Activated CD8-positive, alpha-beta memory T cell treated with anti-CD3 and anti-CD28 coated beads, Interleukin-2, amount 10 ng/mL, durations not matched to agents 7 days and 5 days (primary cell): ENCODE data around the gene PCDHGA1. TPM values are rescaled to one million over a fixed set of nuclear protein-coding genes. Genes with fewer than 3 reads are reported as not detected.
A peak's percentile ranks its signal among the peaks of the same experiment; 100 is the strongest.

Experiments
- ATAC-seq: fragments of 150-1000 bp; cut with Tn5 transposase; one replicate; pipeline ENCODE4 v1.10.0; 2021; ENCODE audit warnings: moderate library complexity
- CTCF ChIA-PET: fragments of 350-600 bp; sonication (Branson Sonifier 250); formaldehyde crosslinking; loops from one replicate; lab custom pipeline; 2021; ENCODE audit warnings: antibody characterized with exemption; lab: Charles Lee
- DNase-seq: peaks from one replicate; pipeline ENCODE4 v3.0.0-alpha.2; 2020
- H3K27ac Mint-ChIP-seq: one replicate; pipeline ENCODE4 v1.8.0; 2021; ENCODE audit warnings: mild to moderate bottlenecking, mixed read lengths
- H3K27me3 Mint-ChIP-seq: one replicate; pipeline ENCODE4 v1.8.0; 2021; ENCODE audit warnings: mixed read lengths
- H3K36me3 Mint-ChIP-seq: one replicate; pipeline ENCODE4 v1.8.0; 2021; ENCODE audit warnings: mild to moderate bottlenecking, mixed read lengths
- H3K4me1 Mint-ChIP-seq: one replicate; pipeline ENCODE4 v1.8.0; 2021; ENCODE audit warnings: mixed read lengths
- H3K4me3 Mint-ChIP-seq: one replicate; pipeline ENCODE4 v1.8.0; 2021; ENCODE audit warnings: mild to moderate bottlenecking, moderate library complexity, mixed read lengths
- H3K9me3 Mint-ChIP-seq: one replicate; pipeline ENCODE4 v1.8.0; 2022; ENCODE audit warnings: low read depth, mixed read lengths
- total RNA-seq, 2 experiments: library from RNA; stranded (reverse); gene quantifications; one replicate each; pipeline ENCODE4 v1.2.3, GENCODE V29; 2021

PCDHGA1 gene
- total RNA-seq, 2 experiments from 2014 or later, result not detected

GRCh38 chr5:141525653-141526052 is 195.3 kb downstream of the PCDHGA1 start:
- Mint-ChIP-seq H3K27ac (no peak overlapping the region), H3K4me1 (peaks cover 28% of the 10 kb centered on the region), H3K27me3 (no peaks in the 10 kb centered on the region), H3K36me3 (peaks cover 82% of the 10 kb centered on the region), H3K9me3 (no peaks in the 10 kb centered on the region), H3K4me3 (no peak overlapping the region)
- DNase-seq (no peak), ATAC-seq (no peak)
- CTCF ChIA-PET, result interaction anchor here (0.9 to 3.0 kb wide), 5 partner anchors 9 to 182 kb away, joined by 3 to 21 read pairs (median 3); partner anchors contain the start of gene PCDHGA3

GRCh38 chr5:141527426-141527825 is 197.1 kb downstream of the PCDHGA1 start:
- Mint-ChIP-seq H3K27ac (peak overlapping the region; percentile 1), H3K9me3 (no peaks in the 10 kb centered on the region), H3K36me3 (peaks cover 66% of the 10 kb centered on the region), H3K27me3 (no peaks in the 10 kb centered on the region), H3K4me1 (peaks cover 14% of the 10 kb centered on the region), H3K4me3 (no peak overlapping the region)
- DNase-seq, result no peak
- no peak for ATAC-seq
- CTCF ChIA-PET, result interaction anchor here (1.4 to 2.8 kb wide), 4 partner anchors 14 to 114 kb away, joined by 3 to 5 read pairs (median 5); partner anchors contain the start of gene PCDHGA10

GRCh38 chr5:141528291-141528984 is 198.1 kb downstream of the PCDHGA1 start:
- CTCF ChIA-PET, result interaction anchor here (0.9 to 2.8 kb wide), 5 partner anchors 15 to 115 kb away, joined by 3 to 5 read pairs (median 5); partner anchors contain the start of gene PCDHGA10
- H3K4me3 Mint-ChIP-seq, result no peak overlapping the region
- H3K36me3 Mint-ChIP-seq, result peaks cover 56% of the 10 kb centered on the region
- no peaks in the 10 kb centered on the region for H3K9me3 Mint-ChIP-seq
- H3K4me1 Mint-ChIP-seq, result peaks cover 4% of the 10 kb centered on the region
- ATAC-seq, result no peak
- no peak overlapping the region for H3K27ac Mint-ChIP-seq
- no peak for DNase-seq
- H3K27me3 Mint-ChIP-seq, result no peaks in the 10 kb centered on the region

- no peak overlapping the region for H3K4me3 Mint-ChIP-seq
- ATAC-seq, result no peak
- H3K27me3 Mint-ChIP-seq, result no peaks in the 10 kb centered on the region
- peaks cover 3% of the 10 kb centered on the region for H3K4me1 Mint-ChIP-seq
- H3K36me3 Mint-ChIP-seq, result peaks cover 53% of the 10 kb centered on the region
- CTCF ChIA-PET, result interaction anchor here (0.9 to 1.8 kb wide), 3 partner anchors 16 to 35 kb away, joined by 3 to 5 read pairs (median 5); no protein-coding TSS in a partner anchor
- H3K27ac Mint-ChIP-seq, result no peak overlapping the region
- no peak for DNase-seq
- no peaks in the 10 kb centered on the region for H3K9me3 Mint-ChIP-seq
Observed at GRCh38 chr5:141529002-141529401, 198.7 kb downstream of the PCDHGA1 start.

GRCh38 chr5:141529873-141530272 is 199.6 kb downstream of the PCDHGA1 start:
- H3K36me3 Mint-ChIP-seq, result peaks cover 53% of the 10 kb centered on the region

GRCh38 chr5:141532726-141533125 is 202.4 kb downstream of the PCDHGA1 start:
- CTCF ChIA-PET, result interaction anchor here (1.1 to 1.7 kb wide), 4 partner anchors 8 to 115 kb away, joined by 3 to 6 read pairs (median 4); partner anchors contain the start of gene PCDHGB7
- H3K9me3 Mint-ChIP-seq, result no peaks in the 10 kb centered on the region
- no peak for DNase-seq
- ATAC-seq, result no peak
- no peak overlapping the region for H3K27ac Mint-ChIP-seq
- H3K4me1 Mint-ChIP-seq, result no peaks in the 10 kb centered on the region
- no peak overlapping the region for H3K4me3 Mint-ChIP-seq
- no peaks in the 10 kb centered on the region for H3K27me3 Mint-ChIP-seq
- H3K36me3 Mint-ChIP-seq, result peaks cover 47% of the 10 kb centered on the region

More at GRCh38 chr5:141529873-141530272, 199.6 kb downstream of the PCDHGA1 start:
- no peaks in the 10 kb centered on the region for H3K27me3 Mint-ChIP-seq
- DNase-seq (no peak), ATAC-seq (no peak)
- no peak overlapping the region for H3K4me3 Mint-ChIP-seq
- H3K4me1 Mint-ChIP-seq, result peaks cover 3% of the 10 kb centered on the region
- no peak overlapping the region for H3K27ac Mint-ChIP-seq
- CTCF ChIA-PET, result interaction anchor here (1.3 kb wide), 1 partner anchor 37 kb away, joined by 3 read pairs; no protein-coding TSS in a partner anchor
- H3K9me3 Mint-ChIP-seq, result no peaks in the 10 kb centered on the region

GRCh38 chr5:141533897-141534296 is 203.6 kb downstream of the PCDHGA1 start:
- peaks cover 38% of the 10 kb centered on the region for H3K36me3 Mint-ChIP-seq
- H3K4me3 Mint-ChIP-seq, result no peak overlapping the region
- no peaks in the 10 kb centered on the region for H3K27me3 Mint-ChIP-seq
- no peaks in the 10 kb centered on the region for H3K9me3 Mint-ChIP-seq
- CTCF ChIA-PET, result interaction anchor here (1.1 to 3.5 kb wide), 7 partner anchors 10 to 121 kb away, joined by 3 to 21 read pairs (median 4); partner anchors contain the start of genes PCDHGA10 and PCDHGB7
- no peak for DNase-seq
- ATAC-seq, result no peak
- no peak overlapping the region for H3K27ac Mint-ChIP-seq
- no peaks in the 10 kb centered on the region for H3K4me1 Mint-ChIP-seq

GRCh38 chr5:141534492-141535213 is 204.3 kb downstream of the PCDHGA1 start:
- no peak for DNase-seq
- H3K36me3 Mint-ChIP-seq, result peaks cover 38% of the 10 kb centered on the region
- H3K27me3 Mint-ChIP-seq, result no peaks in the 10 kb centered on the region
- H3K27ac Mint-ChIP-seq, result no peak overlapping the region
- H3K4me1 Mint-ChIP-seq, result no peaks in the 10 kb centered on the region
- no peak overlapping the region for H3K4me3 Mint-ChIP-seq
- H3K9me3 Mint-ChIP-seq, result no peaks in the 10 kb centered on the region
- no peak for ATAC-seq
- CTCF ChIA-PET, result interaction anchor here (2.6 to 4.0 kb wide), 4 partner anchors 11 to 29 kb away, joined by 9 to 21 read pairs (median 14); no protein-coding TSS in a partner anchor

- Mint-ChIP-seq H3K4me3 (no peak overlapping the region), H3K9me3 (peaks cover 5% of the 10 kb centered on the region), H3K27ac (no peak overlapping the region), H3K27me3 (no peaks in the 10 kb centered on the region), H3K4me1 (no peaks in the 10 kb centered on the region), H3K36me3 (peaks cover 68% of the 10 kb centered on the region)
- ATAC-seq (no peak), DNase-seq (no peak)
- CTCF ChIA-PET, result interaction anchor here (0.7 to 1.0 kb wide), 2 partner anchors 15 to 18 kb away, joined by 3 to 5 read pairs; no protein-coding TSS in a partner anchor
Observed at GRCh38 chr5:141543053-141543452, 212.7 kb downstream of the PCDHGA1 start.

GRCh38 chr5:141547488-141547887 is 217.2 kb downstream of the PCDHGA1 start:
- H3K27me3 Mint-ChIP-seq, result no peaks in the 10 kb centered on the region
- no peak overlapping the region for H3K4me3 Mint-ChIP-seq

GRCh38 chr5:141547921-141548320 is 217.6 kb downstream of the PCDHGA1 start:
- DNase-seq, result no peak
- ATAC-seq, result no peak
- H3K4me3 Mint-ChIP-seq, result no peak overlapping the region
- no peaks in the 10 kb centered on the region for H3K27me3 Mint-ChIP-seq
- peaks cover 5% of the 10 kb centered on the region for H3K9me3 Mint-ChIP-seq
- no peak overlapping the region for H3K27ac Mint-ChIP-seq
- CTCF ChIA-PET, result interaction anchor here (1.0 to 3.5 kb wide), 4 partner anchors 10 to 44 kb away, joined by 4 to 16 read pairs (median 10); no protein-coding TSS in a partner anchor
- peaks cover 82% of the 10 kb centered on the region for H3K36me3 Mint-ChIP-seq
- no peaks in the 10 kb centered on the region for H3K4me1 Mint-ChIP-seq

More at GRCh38 chr5:141547488-141547887, 217.2 kb downstream of the PCDHGA1 start:
- no peak for DNase-seq
- peaks cover 83% of the 10 kb centered on the region for H3K36me3 Mint-ChIP-seq
- CTCF ChIA-PET, result interaction anchor here (1.0 to 3.5 kb wide), 4 partner anchors 10 to 45 kb away, joined by 4 to 16 read pairs (median 10); no protein-coding TSS in a partner anchor
- no peak for ATAC-seq
- peaks cover 5% of the 10 kb centered on the region for H3K9me3 Mint-ChIP-seq
- no peak overlapping the region for H3K27ac Mint-ChIP-seq
- H3K4me1 Mint-ChIP-seq, result no peaks in the 10 kb centered on the region

GRCh38 chr5:141557681-141558136 is 227.4 kb downstream of the PCDHGA1 start:
- Mint-ChIP-seq H3K4me3 (no peak overlapping the region), H3K27me3 (no peaks in the 10 kb centered on the region), H3K9me3 (no peaks in the 10 kb centered on the region), H3K27ac (peak overlapping the region; percentile 38), H3K36me3 (peaks cover 47% of the 10 kb centered on the region), H3K4me1 (peaks cover 14% of the 10 kb centered on the region)
- CTCF ChIA-PET, result interaction anchor here (0.6 to 3.5 kb wide), 33 partner anchors 10 to 1172 kb away, joined by 3 to 27 read pairs (median 4); partner anchors contain the start of genes DIAPH1, HDAC3, PCDHGA1 and PCDHGA10
- ATAC-seq (peak; percentile 78), DNase-seq (peak; percentile 78)
